ENCODE measurements around the gene HPS3.
"Not testable (repeated sequence)": the region's sequence is repeated elsewhere in the genome, so short reads cannot be mapped to it uniquely, and the experiment has no call there.

Gene HPS3

DNA sequence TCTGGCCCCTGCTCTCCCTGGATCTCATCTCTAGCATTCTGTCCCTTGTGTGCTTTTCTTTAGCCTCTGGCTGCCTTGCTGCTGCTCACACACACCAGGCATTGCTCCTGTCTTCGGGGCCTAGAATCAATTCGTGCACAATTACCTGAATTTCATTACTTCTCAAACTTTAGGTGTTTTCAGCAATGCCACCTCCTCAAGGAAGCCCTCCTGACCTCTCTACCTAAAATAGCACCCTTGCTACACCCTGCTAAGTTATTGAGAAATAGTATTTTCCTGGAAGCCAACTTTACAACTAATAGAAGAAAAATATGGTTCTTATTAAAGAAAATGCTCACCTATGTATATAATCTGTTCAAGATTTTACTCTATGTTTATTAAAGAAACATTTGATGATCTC, 51.7 kb downstream of the HPS3 start:
- no peaks in the 10 kb centered on the region for H3K27me3 ChIP-seq (ENCODE audit: control insufficient read depth, insufficient read depth, low read length)
- H3K36me3 ChIP-seq (ENCODE audit: control insufficient read depth, insufficient read depth, low read length): peaks cover 15% of the 10 kb centered on the region
- no peaks in the 10 kb centered on the region; the same call in 1 of the 2 replicates for H3K4me1 ChIP-seq (ENCODE audit: control insufficient read depth, insufficient read depth, low read length)
- H3K4me3 ChIP-seq (ENCODE audit: low read depth, low read length): no peak overlapping the region
- no peak overlapping the region for H3K9ac ChIP-seq (ENCODE audit: low read depth, low read length)
- no peak overlapping the region for H3K27ac ChIP-seq (ENCODE audit: low read depth, low read length)
- H3K9me3 ChIP-seq (ENCODE audit: control insufficient read depth, insufficient read depth, low read length): peaks cover 5% of the 10 kb centered on the region; the same call in 1 of the 2 replicates

DNA sequence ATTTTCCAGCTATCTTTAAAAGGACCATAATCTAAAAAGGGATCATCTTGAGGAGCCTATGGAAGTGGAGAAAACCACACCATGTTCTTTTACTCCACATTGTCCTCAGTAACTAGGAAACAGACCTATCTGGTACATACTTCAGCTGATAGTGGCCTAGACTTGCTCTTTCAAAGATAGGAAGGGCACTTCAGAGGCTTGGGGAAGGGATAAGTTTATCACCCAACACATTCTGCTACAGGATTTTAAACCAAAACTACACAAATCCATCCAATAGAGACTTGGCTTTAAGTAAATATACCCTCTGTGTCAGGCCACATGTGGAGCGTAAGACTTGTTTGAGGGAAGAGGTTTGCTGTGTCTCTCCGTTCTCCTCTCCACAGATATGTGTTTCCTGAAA, 56.8 kb downstream of the HPS3 start:
- H3K4me3 ChIP-seq (ENCODE audit: low read depth, low read length): no peak overlapping the region
- H3K27me3 ChIP-seq (ENCODE audit: control insufficient read depth, insufficient read depth, low read length): no peaks in the 10 kb centered on the region
- H3K4me1 ChIP-seq (ENCODE audit: control insufficient read depth, insufficient read depth, low read length): peaks cover 10% of the 10 kb centered on the region
- no peaks in the 10 kb centered on the region for H3K9me3 ChIP-seq (ENCODE audit: control insufficient read depth, insufficient read depth, low read length)
- no peak overlapping the region for H3K27ac ChIP-seq (ENCODE audit: low read depth, low read length)
- no peaks in the 10 kb centered on the region for H3K36me3 ChIP-seq (ENCODE audit: control insufficient read depth, insufficient read depth, low read length)
- no peak overlapping the region for H3K9ac ChIP-seq (ENCODE audit: low read depth, low read length)

DNA sequence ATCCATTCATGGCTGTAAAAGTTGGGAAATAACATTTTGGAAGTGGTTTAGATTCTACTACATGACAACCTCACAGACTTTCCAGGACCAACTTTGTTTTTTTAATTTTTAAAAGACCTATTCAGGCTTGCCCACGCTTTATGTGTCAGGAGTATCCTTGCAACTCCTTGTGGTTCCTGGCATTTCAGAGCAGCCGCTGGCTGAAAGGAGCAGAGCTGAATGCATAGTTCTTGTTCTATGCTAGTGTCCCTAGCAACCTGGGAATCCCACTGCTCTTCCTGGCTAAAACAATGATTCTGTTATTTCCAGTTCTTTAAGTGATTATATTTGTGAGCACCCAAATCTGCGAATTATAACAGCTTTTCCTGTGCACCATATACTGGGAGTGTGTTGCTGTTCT, 57.3 kb downstream of the HPS3 start:
- Histone ChIP-seq H3K4me3 (ENCODE audit: low read depth, low read length) (no peak overlapping the region), H3K27me3 (ENCODE audit: control insufficient read depth, insufficient read depth, low read length) (no peaks in the 10 kb centered on the region), H3K9ac (ENCODE audit: low read depth, low read length) (no peak overlapping the region), H3K36me3 (ENCODE audit: control insufficient read depth, insufficient read depth, low read length) (no peaks in the 10 kb centered on the region), H3K27ac (ENCODE audit: low read depth, low read length) (no peak overlapping the region), H3K9me3 (ENCODE audit: control insufficient read depth, insufficient read depth, low read length) (no peaks in the 10 kb centered on the region), H3K4me1 (ENCODE audit: control insufficient read depth, insufficient read depth, low read length) (peaks cover 13% of the 10 kb centered on the region)

DNA sequence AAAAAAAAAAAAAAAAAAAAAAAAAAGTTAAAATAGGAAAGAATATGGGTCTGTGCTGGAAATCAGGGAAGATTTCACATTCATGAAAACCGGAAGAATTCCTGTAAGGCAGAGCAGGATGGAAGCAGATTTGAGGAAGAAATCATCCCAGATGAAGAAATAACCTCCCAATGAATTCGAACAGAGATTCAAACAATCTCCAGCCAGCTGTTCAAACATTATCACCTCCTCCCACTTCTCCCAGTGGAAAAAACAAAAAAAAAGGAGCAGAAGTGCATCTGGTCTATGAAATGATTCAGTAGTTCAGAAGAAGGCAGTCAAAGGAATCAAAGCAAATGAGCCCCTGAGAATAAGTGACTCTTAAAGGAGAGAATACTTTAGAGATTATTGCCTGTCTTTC, 59.1 kb downstream of the HPS3 start:
- no peaks in the 10 kb centered on the region for H3K27me3 ChIP-seq (ENCODE audit: control insufficient read depth, insufficient read depth, low read length)
- no peak overlapping the region for H3K4me3 ChIP-seq (ENCODE audit: low read depth, low read length)
- peaks cover 30% of the 10 kb centered on the region for H3K4me1 ChIP-seq (ENCODE audit: control insufficient read depth, insufficient read depth, low read length)
- no peaks in the 10 kb centered on the region for H3K36me3 ChIP-seq (ENCODE audit: control insufficient read depth, insufficient read depth, low read length)
- no peak overlapping the region for H3K27ac ChIP-seq (ENCODE audit: low read depth, low read length)
- no peaks in the 10 kb centered on the region for H3K9me3 ChIP-seq (ENCODE audit: control insufficient read depth, insufficient read depth, low read length)
- no peak overlapping the region for H3K9ac ChIP-seq (ENCODE audit: low read depth, low read length)

GRCh38 chr3:149195221-149195620, 65.8 kb downstream of the HPS3 start:
- Histone ChIP-seq H3K9ac (ENCODE audit: low read depth, low read length) (no peak overlapping the region), H3K27me3 (ENCODE audit: control insufficient read depth, insufficient read depth, low read length) (no peaks in the 10 kb centered on the region), H3K27ac (ENCODE audit: low read depth, low read length) (peak overlapping the region; percentile 93), H3K4me1 (ENCODE audit: control insufficient read depth, insufficient read depth, low read length) (peaks cover 63% of the 10 kb centered on the region), H3K36me3 (ENCODE audit: control insufficient read depth, insufficient read depth, low read length) (no peaks in the 10 kb centered on the region), H3K9me3 (ENCODE audit: control insufficient read depth, insufficient read depth, low read length) (no peaks in the 10 kb centered on the region), H3K4me3 (ENCODE audit: low read depth, low read length) (no peak overlapping the region)

DNA sequence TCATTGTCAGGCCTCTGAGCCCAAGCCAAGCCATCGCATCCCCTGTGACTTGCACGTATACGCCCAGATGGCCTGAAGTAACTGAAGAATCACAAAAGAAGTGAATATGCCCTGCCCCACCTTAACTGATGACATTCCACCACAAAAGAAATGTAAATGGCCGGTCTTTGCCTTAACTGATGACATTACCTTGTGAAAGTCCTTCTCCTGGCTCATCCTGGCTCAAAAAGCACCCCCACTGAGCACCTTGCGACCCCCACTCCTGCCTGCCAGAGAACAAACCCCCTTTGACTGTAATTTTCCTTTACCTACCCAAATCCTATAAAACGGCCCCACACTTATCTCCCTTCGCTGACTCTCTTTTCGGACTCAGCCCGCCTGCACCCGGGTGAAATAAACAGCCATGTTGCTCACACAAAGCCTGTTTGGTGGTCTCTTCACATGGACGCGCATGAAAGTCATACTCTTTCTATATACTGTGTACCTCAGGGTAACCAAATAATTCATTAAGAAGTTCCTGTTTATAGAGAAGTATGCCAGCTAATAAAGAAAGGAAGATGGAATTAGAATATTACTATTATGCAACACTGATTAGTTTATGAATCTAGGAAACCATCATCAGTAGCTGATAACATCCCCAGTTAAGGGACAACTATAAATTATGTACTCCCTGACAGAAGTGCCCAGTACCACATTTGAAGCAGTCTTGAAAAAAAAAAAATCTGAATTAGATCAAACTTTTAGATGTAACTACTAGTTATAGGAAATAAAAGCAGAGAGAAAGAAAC, 67.6 kb downstream of the HPS3 start:
- Histone ChIP-seq H3K4me1 (ENCODE audit: control insufficient read depth, insufficient read depth, low read length) (peaks cover 58% of the 10 kb centered on the region), H3K27ac (ENCODE audit: low read depth, low read length) (peak overlapping the region; percentile 99), H3K9ac (ENCODE audit: low read depth, low read length) (peak overlapping the region; percentile 79), H3K4me3 (ENCODE audit: low read depth, low read length) (peak overlapping the region; percentile 52)
- not testable (repeated sequence) for H3K27me3 ChIP-seq (ENCODE audit: control insufficient read depth, insufficient read depth, low read length); H3K9me3 ChIP-seq (ENCODE audit: control insufficient read depth, insufficient read depth, low read length); H3K36me3 ChIP-seq (ENCODE audit: control insufficient read depth, insufficient read depth, low read length)

DNA sequence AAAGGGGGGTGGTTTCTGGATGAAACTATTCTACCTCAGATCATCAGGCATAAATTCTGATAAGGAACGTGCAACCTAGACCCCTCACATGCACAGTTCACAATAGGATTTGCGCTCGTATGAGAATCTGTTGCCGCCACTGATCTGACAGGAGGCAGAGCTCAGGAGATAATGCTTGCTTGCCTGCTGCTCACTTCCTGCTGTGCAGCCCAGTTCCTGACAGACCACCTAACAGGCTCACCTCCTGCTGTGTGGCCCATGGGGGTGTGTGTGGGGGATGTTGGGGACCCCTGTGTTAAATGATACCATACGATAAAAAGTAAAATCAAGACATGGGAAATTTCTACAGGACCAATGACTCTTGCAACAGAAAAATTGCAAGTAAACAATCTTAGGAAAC, 68.2 kb downstream of the HPS3 start:
- peak overlapping the region; percentile 79 for H3K9ac ChIP-seq (ENCODE audit: low read depth, low read length)
- peak overlapping the region; percentile 52 for H3K4me3 ChIP-seq (ENCODE audit: low read depth, low read length)
- no peaks in the 10 kb centered on the region for H3K27me3 ChIP-seq (ENCODE audit: control insufficient read depth, insufficient read depth, low read length)
- H3K36me3 ChIP-seq (ENCODE audit: control insufficient read depth, insufficient read depth, low read length): no peaks in the 10 kb centered on the region
- H3K9me3 ChIP-seq (ENCODE audit: control insufficient read depth, insufficient read depth, low read length): no peaks in the 10 kb centered on the region
- peak overlapping the region; percentile 99 for H3K27ac ChIP-seq (ENCODE audit: low read depth, low read length)
- peaks cover 51% of the 10 kb centered on the region for H3K4me1 ChIP-seq (ENCODE audit: control insufficient read depth, insufficient read depth, low read length)

GRCh38 chr3:149198611-149199010, 69.2 kb downstream of the HPS3 start:
- H3K4me3 ChIP-seq (ENCODE audit: low read depth, low read length): peak overlapping the region; percentile 52
- peaks cover 42% of the 10 kb centered on the region for H3K4me1 ChIP-seq (ENCODE audit: control insufficient read depth, insufficient read depth, low read length)
- peak overlapping the region; percentile 79 for H3K9ac ChIP-seq (ENCODE audit: low read depth, low read length)
- H3K27ac ChIP-seq (ENCODE audit: low read depth, low read length): peak overlapping the region; percentile 99
- H3K9me3 ChIP-seq (ENCODE audit: control insufficient read depth, insufficient read depth, low read length): no peaks in the 10 kb centered on the region
- H3K27me3 ChIP-seq (ENCODE audit: control insufficient read depth, insufficient read depth, low read length): no peaks in the 10 kb centered on the region
- H3K36me3 ChIP-seq (ENCODE audit: control insufficient read depth, insufficient read depth, low read length): no peaks in the 10 kb centered on the region

DNA sequence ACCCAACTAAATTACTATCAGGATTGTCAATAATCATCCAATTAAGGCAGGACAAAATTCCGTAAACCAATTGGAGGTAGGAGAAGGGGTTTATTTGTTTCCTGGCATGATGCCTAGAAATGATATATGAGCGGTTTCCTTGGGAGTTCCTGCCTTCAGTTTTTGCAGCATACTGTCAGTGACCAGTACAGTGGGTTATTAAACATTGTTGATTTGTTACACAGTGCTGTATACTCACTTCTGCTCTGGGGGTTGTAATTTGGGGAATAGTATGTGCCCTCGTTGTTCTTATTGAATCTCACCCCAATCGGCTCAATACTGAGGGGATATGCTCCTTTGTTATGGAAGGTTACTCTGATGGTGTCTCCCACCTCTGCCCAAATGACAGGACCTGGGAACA, 70.0 kb downstream of the HPS3 start:
- peaks cover 44% of the 10 kb centered on the region for H3K4me1 ChIP-seq (ENCODE audit: control insufficient read depth, insufficient read depth, low read length)
- no peak overlapping the region for H3K4me3 ChIP-seq (ENCODE audit: low read depth, low read length)
- no peaks in the 10 kb centered on the region for H3K9me3 ChIP-seq (ENCODE audit: control insufficient read depth, insufficient read depth, low read length)
- H3K27ac ChIP-seq (ENCODE audit: low read depth, low read length): peak overlapping the region; percentile 99
- no peaks in the 10 kb centered on the region for H3K36me3 ChIP-seq (ENCODE audit: control insufficient read depth, insufficient read depth, low read length)
- H3K9ac ChIP-seq (ENCODE audit: low read depth, low read length): peak overlapping the region; percentile 46; the same call in 1 of the 2 replicates
- H3K27me3 ChIP-seq (ENCODE audit: control insufficient read depth, insufficient read depth, low read length): no peaks in the 10 kb centered on the region

DNA sequence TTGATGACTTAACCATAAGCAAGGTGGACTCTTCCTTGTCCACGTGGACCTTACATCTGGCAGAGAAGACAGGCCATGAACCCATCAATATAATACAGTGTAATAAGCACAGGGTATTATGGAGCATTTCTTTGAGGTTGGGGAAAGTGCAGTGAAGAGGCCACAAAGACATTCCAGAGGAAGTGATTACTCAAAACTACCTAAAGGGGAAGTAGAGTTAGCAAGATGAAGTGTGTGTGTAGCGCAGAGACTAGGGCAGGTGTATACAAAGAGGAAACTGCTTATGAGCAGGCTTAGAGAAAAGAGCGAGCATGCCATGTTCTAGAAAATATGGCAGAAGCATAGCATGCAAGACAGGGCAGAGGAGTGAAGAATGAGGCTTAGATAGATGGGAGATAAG, 74.3 kb downstream of the HPS3 start:
- Histone ChIP-seq H3K4me3 (ENCODE audit: low read depth, low read length) (no peak overlapping the region), H3K9ac (ENCODE audit: low read depth, low read length) (no peak overlapping the region), H3K27me3 (ENCODE audit: control insufficient read depth, insufficient read depth, low read length) (no peaks in the 10 kb centered on the region), H3K4me1 (ENCODE audit: control insufficient read depth, insufficient read depth, low read length) (peaks cover 20% of the 10 kb centered on the region), H3K27ac (ENCODE audit: low read depth, low read length) (no peak overlapping the region), H3K36me3 (ENCODE audit: control insufficient read depth, insufficient read depth, low read length) (no peaks in the 10 kb centered on the region), H3K9me3 (ENCODE audit: control insufficient read depth, insufficient read depth, low read length) (no peaks in the 10 kb centered on the region)

- peaks cover 13% of the 10 kb centered on the region for H3K4me1 ChIP-seq (ENCODE audit: control insufficient read depth, insufficient read depth, low read length)
- H3K4me3 ChIP-seq (ENCODE audit: low read depth, low read length): no peak overlapping the region
- no peaks in the 10 kb centered on the region for H3K9me3 ChIP-seq (ENCODE audit: control insufficient read depth, insufficient read depth, low read length)
- no peak overlapping the region for H3K27ac ChIP-seq (ENCODE audit: low read depth, low read length)
- no peaks in the 10 kb centered on the region for H3K27me3 ChIP-seq (ENCODE audit: control insufficient read depth, insufficient read depth, low read length)
- no peak overlapping the region for H3K9ac ChIP-seq (ENCODE audit: low read depth, low read length)
- H3K36me3 ChIP-seq (ENCODE audit: control insufficient read depth, insufficient read depth, low read length): no peaks in the 10 kb centered on the region
These were observed 75.1 kb downstream of the HPS3 start for GRCh38 chr3:149204390-149204991.
